ENCODE measurements around the gene CD58.
A peak's percentile ranks its signal among the peaks of the same experiment; 100 is the strongest.

Gene CD58

GRCh38 chr1:116556289-116557006, 14.4 kb downstream of the CD58 start:
- DNase-seq (ENCODE audit: low read depth), result peak; percentile 62
- H3K4me3 ChIP-seq (ENCODE audit: low read length), result no peak overlapping the region
- TF ChIP-seq CTCF (conservative IDR thresholded peaks at IDR 0.05; ENCODE audit: low read depth, low read length), result no peak

- TF ChIP-seq CTCF (conservative IDR thresholded peaks at IDR 0.05; ENCODE audit: low read depth, low read length), result no peak
- no peak overlapping the region for H3K4me3 ChIP-seq (ENCODE audit: low read length)
- no peak for DNase-seq (ENCODE audit: low read depth)
Measured at GRCh38 chr1:116554924-116555323, 15.9 kb downstream of the CD58 start.

- TF ChIP-seq CTCF (conservative IDR thresholded peaks at IDR 0.05; ENCODE audit: low read depth, low read length), result no peak
- no peak overlapping the region for H3K4me3 ChIP-seq (ENCODE audit: low read length)
- DNase-seq (ENCODE audit: low read depth), result no peak
Measured at GRCh38 chr1:116553386-116554115, 17.3 kb downstream of the CD58 start.

- H3K4me3 ChIP-seq (ENCODE audit: low read length), result no peak overlapping the region
- DNase-seq (ENCODE audit: low read depth), result no peak
- TF ChIP-seq CTCF (conservative IDR thresholded peaks at IDR 0.05; ENCODE audit: low read depth, low read length), result no peak
Measured at GRCh38 chr1:116546354-116546977, 24.4 kb downstream of the CD58 start.

- H3K4me3 ChIP-seq (ENCODE audit: low read length), result no peak overlapping the region
- DNase-seq (ENCODE audit: low read depth), result no peak
- no peak for TF ChIP-seq CTCF (conservative IDR thresholded peaks at IDR 0.05; ENCODE audit: low read depth, low read length)
Measured at GRCh38 chr1:116545359-116545705, 25.5 kb downstream of the CD58 start.

- DNase-seq (ENCODE audit: low read depth), result no peak
- TF ChIP-seq CTCF (conservative IDR thresholded peaks at IDR 0.05; ENCODE audit: low read depth, low read length), result no peak
- no peak overlapping the region for H3K4me3 ChIP-seq (ENCODE audit: low read length)
Measured at GRCh38 chr1:116544588-116545358, 26.1 kb downstream of the CD58 start.

Measured in retinal pigment epithelial cell (primary cell).